IMR-90 (cell line): ENCODE measurements around the gene ARNT2. TPM values are rescaled to one million over a fixed set of nuclear protein-coding genes. Genes with fewer than 3 reads are reported as not detected.

ENCODE experiments used
- ATAC-seq: fragments of 200-7000 bp; cut with Tn5 transposase; 2 replicates; pipeline ENCODE4 v1.9.1; 2020; ENCODE audit warnings: low read depth, mild to moderate bottlenecking, moderate library complexity
- BruUV-seq: library from RNA; stranded (reverse); fragments of 400-500 nt; replicated peaks from 2 replicates; lab custom pipeline; 2021; lab: Mats Ljungman, UMichigan
- CTCF ChIA-PET: fragments of 300-600 bp; formaldehyde crosslinking; extraction: SDS; loops from one replicate; lab custom pipeline; 2021; ENCODE audit warnings: antibody characterized with exemption; lab: Yijun Ruan, JAX
- POLR2A ChIA-PET: fragments of 300-600 bp; sonication (Branson Sonifier 250); formaldehyde crosslinking; loops from one replicate; lab custom pipeline; 2022; ENCODE audit warnings: antibody characterized with exemption; ENCODE audit not compliant: unreplicated experiment; lab: Charles Lee
- DNase-seq: peaks from one replicate; pipeline ENCODE4 v3.0.0; 2013
- H2AFZ ChIP-seq: replicated peaks from 2 replicates; pipeline ENCODE3; 2013; ENCODE audit warnings: low read length, mild to moderate bottlenecking; ENCODE audit not compliant: poor library complexity
- H2AK5ac ChIP-seq: 2 replicates; pipeline ENCODE4 v1.6.1; 2013; ENCODE audit warnings: low read depth, low read length, inconsistent platforms
- H2AK9ac ChIP-seq: replicated peaks from 2 replicates; pipeline ENCODE3; 2013; ENCODE audit warnings: mild to moderate bottlenecking, low read depth, low read length, moderate library complexity; ENCODE audit not compliant: poor library complexity
- H2BK120ac ChIP-seq: 2 replicates; pipeline ENCODE4 v1.6.1; 2013; ENCODE audit warnings: low read depth, low read length, inconsistent platforms
- H2BK15ac ChIP-seq: 3 replicates; pipeline ENCODE4 v1.6.1; 2013; ENCODE audit warnings: low read depth, low read length, inconsistent platforms
- H2BK20ac ChIP-seq: 2 replicates; pipeline ENCODE4 v1.6.1; 2013; ENCODE audit warnings: low read depth, mild to moderate bottlenecking, inconsistent platforms, low read length, moderate library complexity
- H2BK5ac ChIP-seq: 2 replicates; pipeline ENCODE4 v1.6.1; 2013; ENCODE audit warnings: mild to moderate bottlenecking, low read depth, low read length, inconsistent platforms; ENCODE audit not compliant: poor library complexity, severe bottlenecking
- H3K14ac ChIP-seq: replicated peaks from 2 replicates; pipeline ENCODE4 v1.6.1; 2013; ENCODE audit warnings: low read depth, low read length, inconsistent platforms
- H3K18ac ChIP-seq: 2 replicates; pipeline ENCODE4 v1.6.1; 2013; ENCODE audit warnings: low read depth, low read length, control low read depth
- H3K23ac ChIP-seq: 2 replicates; pipeline ENCODE4 v1.6.1; 2013; ENCODE audit warnings: low read depth, low read length, inconsistent platforms
- H3K27ac ChIP-seq: 2 replicates; pipeline ENCODE4 v1.5.1; 2013; ENCODE audit warnings: mild to moderate bottlenecking, control low read depth, low read length; ENCODE audit not compliant: insufficient read depth
- H3K27me3 ChIP-seq: 2 replicates; pipeline ENCODE4 v1.6.1; 2013; ENCODE audit warnings: low read length; ENCODE audit not compliant: control insufficient read depth, insufficient read depth
- H3K36me3 ChIP-seq: 2 replicates; pipeline ENCODE4 v1.6.1; 2013; ENCODE audit warnings: low read length, mixed read lengths; ENCODE audit not compliant: control insufficient read depth, insufficient read depth
- H3K4ac ChIP-seq: 2 replicates; pipeline ENCODE4 v1.6.1; 2013; ENCODE audit warnings: low read depth, low read length, inconsistent platforms
- H3K4me1 ChIP-seq: 2 replicates; pipeline ENCODE4 v1.6.1; 2013; ENCODE audit warnings: low read length, mixed read lengths; ENCODE audit not compliant: control insufficient read depth, insufficient read depth
- H3K4me2 ChIP-seq: 2 replicates; pipeline ENCODE4 v1.6.1; 2013; ENCODE audit warnings: low read depth, mild to moderate bottlenecking, control low read depth, low read length, moderate library complexity
- H3K4me3 ChIP-seq: 2 replicates; pipeline ENCODE4 v1.5.1; 2013; ENCODE audit warnings: low read depth, mild to moderate bottlenecking, control low read depth, low read length, moderate library complexity; ENCODE audit not compliant: insufficient read depth
- H3K56ac ChIP-seq: 2 replicates; pipeline ENCODE4 v1.6.1; 2013; ENCODE audit warnings: low read length, inconsistent platforms; ENCODE audit not compliant: insufficient read depth; ENCODE audit errors: extremely low read depth
- H3K79me1 ChIP-seq, 2 experiments: 2 replicates each; pipeline ENCODE4 v1.6.1; 2013; ENCODE audit warnings: low read length in 2 of 2, inconsistent platforms in 1 of 2, low read depth in 1 of 2
- H3K9ac ChIP-seq: 2 replicates; pipeline ENCODE4 v1.6.1; 2013; ENCODE audit warnings: low read depth, low read length, control low read depth
- H3K9me1 ChIP-seq: 2 replicates; pipeline ENCODE4 v1.6.1; 2013; ENCODE audit warnings: low read length, inconsistent platforms; ENCODE audit not compliant: insufficient read depth
- H3K9me3 ChIP-seq: 2 replicates; pipeline ENCODE4 v1.6.1; 2013; ENCODE audit warnings: low read length; ENCODE audit not compliant: control insufficient read depth, insufficient read depth
- H4K20me1 ChIP-seq: 2 replicates; pipeline ENCODE4 v1.6.1; 2013; ENCODE audit warnings: low read length, inconsistent platforms; ENCODE audit not compliant: insufficient read depth
- H4K5ac ChIP-seq: 2 replicates; pipeline ENCODE4 v1.6.1; 2013; ENCODE audit warnings: mild to moderate bottlenecking, low read depth, low read length, control low read depth
- H4K8ac ChIP-seq, 2 experiments: 2 replicates each; pipeline ENCODE4 v1.6.1; 2013; ENCODE audit warnings: low read depth in 2 of 2, low read length in 2 of 2, control low read depth in 1 of 2, inconsistent platforms in 1 of 2
- H4K91ac ChIP-seq: 2 replicates; pipeline ENCODE4 v1.6.1; 2013; ENCODE audit warnings: low read depth, low read length, inconsistent platforms; ENCODE audit not compliant: insufficient read depth
- BHLHE40 ChIP-seq: fragments of 150-350 bp; IDR thresholded peaks from 2 replicates; pipeline ENCODE4 v1.6.1; 2016; ENCODE audit warnings: mild to moderate bottlenecking, low read depth, low read length
- CEBPB ChIP-seq: IDR thresholded peaks from 2 replicates; pipeline ENCODE4 v1.6.1; 2012; ENCODE audit warnings: low read depth, low read length, improper control_type of control experiment
- POLR2A ChIP-seq: IDR thresholded peaks from 2 replicates; pipeline ENCODE4 v1.6.1; 2012; ENCODE audit warnings: mild to moderate bottlenecking, low read depth, low read length
- RCOR1 ChIP-seq: IDR thresholded peaks from 2 replicates; pipeline ENCODE4 v1.6.1; 2012; ENCODE audit warnings: mild to moderate bottlenecking, low read length, improper control_type of control experiment; ENCODE audit not compliant: insufficient replicate concordance
- RFX5 ChIP-seq: IDR thresholded peaks from 2 replicates; pipeline ENCODE4 v1.8.0; 2012; ENCODE audit warnings: low read depth, mild to moderate bottlenecking, low read length, moderate library complexity
- SMC3 ChIP-seq: fragments of 150-350 bp; IDR thresholded peaks from 2 replicates; pipeline ENCODE4 v1.6.1; 2016; ENCODE audit warnings: low read depth, mild to moderate bottlenecking, antibody characterized with exemption, low read length, moderate library complexity
- WGBS, 2 experiments: methylation state at CpG; one replicate each; pipeline versions ENCODE4 v1.1.5 to v1.1.7; 2013; ENCODE audit warnings: missing lambda C conversion rate in 2 of 2; ENCODE audit not compliant: insufficient read length in 1 of 2; ENCODE audit errors: extremely low coverage in 2 of 2; 5-methylcytosine and 5-hydroxymethylcytosine counted together
- dilution Hi-C: fragments of 300-500 bp; cut with HindIII; formaldehyde crosslinking; loops from one replicate; pipeline ENCODE4 v1.14.3; 2018; ENCODE audit warnings: low sequenced_read_pairs; ENCODE audit not compliant: unreplicated experiment
- in situ Hi-C: fragments of 300-500 bp; cut with MboI; formaldehyde crosslinking; loops from 3 replicates; pipeline ENCODE4 v1.14.3; 2019; ENCODE audit warnings: low sequenced_read_pairs, inconsistent platforms, mixed read lengths
- intact Hi-C: fragments of 100-400 bp; cut with micrococcal nuclease; formaldehyde crosslinking; loops from 2 replicates; pipeline ENCODE4 v1.10.0; 2022
- polyA plus RNA-seq, 3 experiments: library from polyadenylated mRNA; depleted of rRNA; stranded (reverse); fragments of >200 nt; gene quantifications; 2 replicates each; pipeline ENCODE4 v1.2.3, GENCODE V29; 2012; ENCODE audit warnings: low replicate concordance in 1 of 3
- total RNA-seq: library from RNA; depleted of rRNA; stranded (reverse); fragments of >200 nt; gene quantifications from 2 replicates; pipeline ENCODE4 v1.2.3, GENCODE V29; 2012

The ARNT2 gene
- total and polyA plus RNA-seq, 2 of the 4 experiments (the other 2 are of a cell fraction), result 18.2 to 19.0 TPM

DNA sequence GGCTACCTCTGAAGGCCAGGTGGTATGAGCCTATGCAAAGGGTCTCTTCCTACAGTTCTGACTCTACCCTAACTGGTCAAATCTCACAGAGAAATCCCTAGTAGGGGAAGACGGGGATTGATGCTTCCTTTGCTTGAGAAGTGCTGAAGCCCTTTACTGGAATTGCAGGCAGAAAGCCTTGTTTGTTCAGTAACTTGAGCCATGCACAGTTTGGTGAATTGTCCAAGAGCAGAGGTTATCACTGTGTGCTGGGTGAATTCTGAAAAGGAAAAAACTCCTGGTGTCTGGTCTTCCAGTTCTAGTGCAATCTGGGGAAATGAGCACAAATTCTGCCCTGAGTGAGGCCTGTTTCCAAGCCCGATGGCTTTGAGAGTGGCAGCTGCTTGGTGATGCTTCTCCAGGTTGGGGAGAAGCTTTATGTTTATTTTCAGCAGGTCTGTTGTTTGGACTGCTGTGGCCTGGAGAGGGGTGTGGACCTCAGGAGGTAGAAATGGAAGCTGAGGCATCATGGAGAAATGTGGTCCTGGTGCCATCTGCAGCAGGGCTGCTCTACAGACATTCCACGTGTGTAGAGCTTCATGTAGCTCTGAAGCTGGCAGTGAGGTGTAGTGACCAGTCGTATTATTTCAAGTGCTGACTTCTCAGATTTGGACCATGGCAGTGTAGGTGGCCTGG, 60.9 kb downstream of the ARNT2 start:
- Histone ChIP-seq H4K8ac (peak overlapping the region; percentile 55 to 67; a peak in 3 of 4 replicates), H3K4me1 (peaks cover 28% of the 10 kb centered on the region), H2BK15ac (peak overlapping the region; percentile 68; the same call in 2 of the 3 replicates), H3K27ac (peak overlapping the region; percentile 45; the same call in 1 of the 2 replicates), H3K79me1 (peaks cover 0 to 10% of the 10 kb centered on the region in 2 experiments; a peak in 2 of 4 replicates), H2AK5ac (peak overlapping the region; percentile 89), H4K20me1 (no peaks in the 10 kb centered on the region), H3K14ac (peak overlapping the region; percentile 66), H4K5ac (peak overlapping the region; percentile 47), H3K9me1 (peaks cover 14% of the 10 kb centered on the region), H3K4ac (peak overlapping the region; percentile 79), H3K23ac (peak overlapping the region; percentile 41), H3K4me2 (no peak overlapping the region), H2BK20ac (peak overlapping the region; percentile 77), H3K18ac (peak overlapping the region; percentile 52), H4K91ac (peak overlapping the region; percentile 80), H3K36me3 (peaks cover under 1% of the 10 kb centered on the region; the same call in 1 of the 2 replicates), H3K9ac (peak overlapping the region; percentile 30; the same call in 1 of the 2 replicates), H2AFZ (no peak overlapping the region), H2AK9ac (no peak overlapping the region), H3K56ac (0 out of 2 replicates have a peak overlapping the region, but pooled peaks have one; percentile 7), H3K4me3 (no peak overlapping the region), H2BK120ac (peak overlapping the region; percentile 70), H2BK5ac (peak overlapping the region; percentile 44), H3K9me3 (no peaks in the 10 kb centered on the region), H3K27me3 (no peaks in the 10 kb centered on the region)
- no TSS peak for BruUV-seq
- WGBS, 2 experiments, result 100% methylated on average over 1 of the region's 4 CpGs; no CpG with 5 or more reads in 1 of the 2 experiments
- DNase-seq (peak; percentile 69), ATAC-seq (peak; percentile 74)
- TF ChIP-seq SMC3 (no peak), RCOR1 (no peak), POLR2A (no peak), CEBPB (no peak), BHLHE40 (no peak), RFX5 (no peak)
- dilution Hi-C loops (no loop called here), intact Hi-C loops (no loop called here), in situ Hi-C loops (no loop called here)
- CTCF ChIA-PET, result interaction anchor here (1.0 to 2.2 kb wide), 4 partner anchors 8 to 314 kb away, joined by 3 to 6 read pairs (median 3); partner anchors contain the start of gene CEMIP
- POLR2A ChIA-PET, result no interaction called here
